Activated CD4-positive, alpha-beta T cell treated with anti-CD3 and anti-CD28 coated beads, Interleukin-2, amount 50 U/mL, for 24 hours (primary cell): ENCODE results near the gene FLNB.

Experiments
- DNase-seq, 2 donors: peaks; one replicate each; pipeline ENCODE4 v3.0.0-alpha.2; 2020; ENCODE audit warnings: low read depth in 1 of 2, low spot score in 1 of 2

FLNB gene

GRCh38 chr3:58130591-58130990, 122.4 kb downstream of the FLNB start:
- DNase-seq: no peak

GRCh38 chr3:58131101-58131825, 123.0 kb downstream of the FLNB start:
- no peak for DNase-seq

- no peak for DNase-seq
These were observed 124.6 kb downstream of the FLNB start for GRCh38 chr3:58132850-58133249.

- no peak for DNase-seq
These were observed 126.2 kb downstream of the FLNB start for GRCh38 chr3:58134468-58134867.

GRCh38 chr3:58135712-58136543, 127.7 kb downstream of the FLNB start:
- no peak for DNase-seq

GRCh38 chr3:58137306-58137705, 129.1 kb downstream of the FLNB start:
- DNase-seq: no peak

- DNase-seq: no peak
These were observed 133.6 kb downstream of the FLNB start for GRCh38 chr3:58141766-58142345.

GRCh38 chr3:58143417-58144055, 135.3 kb downstream of the FLNB start:
- no peak for DNase-seq

GRCh38 chr3:58144478-58145325, 136.5 kb downstream of the FLNB start:
- no peak for DNase-seq

GRCh38 chr3:58148049-58148448, 139.8 kb downstream of the FLNB start:
- no peak for DNase-seq

GRCh38 chr3:58150130-58150809, 142.0 kb downstream of the FLNB start:
- no peak for DNase-seq

GRCh38 chr3:58150810-58151199, 142.6 kb downstream of the FLNB start:
- no peak for DNase-seq

- DNase-seq: no peak
These were observed 143.4 kb downstream of the FLNB start for GRCh38 chr3:58151637-58152036.

GRCh38 chr3:58152225-58153015, 144.2 kb downstream of the FLNB start:
- DNase-seq: no peak

GRCh38 chr3:58153371-58153770, 145.1 kb downstream of the FLNB start:
- DNase-seq: no peak

- DNase-seq: no peak
These were observed 146.6 kb downstream of the FLNB start for GRCh38 chr3:58154626-58155449.

GRCh38 chr3:58155838-58156237, 147.6 kb downstream of the FLNB start:
- DNase-seq: no peak

GRCh38 chr3:58157700-58158099, 149.5 kb downstream of the FLNB start:
- no peak for DNase-seq
